Type B pancreatic cell (in vitro differentiated cells): ENCODE measurements around the gene EMX1. TPM values are rescaled to one million over a fixed set of nuclear protein-coding genes. Genes with fewer than 3 reads are reported as not detected.
"Not testable (repeated sequence)": the region's sequence is repeated elsewhere in the genome, so short reads cannot be mapped to it uniquely, and the experiment has no call there.

ENCODE experiments used
- DNase-seq: peaks from one replicate; pipeline ENCODE4 v3.0.0; 2021; ENCODE audit warnings: mixed read lengths; ENCODE audit not compliant: unreplicated experiment; ENCODE audit errors: extremely low spot score
- H3K27ac Mint-ChIP-seq: 2 replicates; pipeline ENCODE4 v1.8.0; 2021; ENCODE audit warnings: mild to moderate bottlenecking, mixed read lengths
- H3K27me3 Mint-ChIP-seq: 2 replicates; pipeline ENCODE4 v1.8.0; 2021; ENCODE audit warnings: mixed read lengths
- H3K36me3 Mint-ChIP-seq: 2 replicates; pipeline ENCODE4 v1.8.0; 2021; ENCODE audit warnings: mixed read lengths
- H3K4me1 Mint-ChIP-seq: one replicate; pipeline ENCODE4 v1.8.0; 2021; ENCODE audit warnings: mixed read lengths; ENCODE audit not compliant: unreplicated experiment
- H3K4me3 Mint-ChIP-seq: 2 replicates; pipeline ENCODE4 v1.8.0; 2021; ENCODE audit warnings: mild to moderate bottlenecking, mixed read lengths
- H3K9me3 Mint-ChIP-seq: 2 replicates; pipeline ENCODE4 v1.8.0; 2021; ENCODE audit warnings: mixed read lengths
- CTCF ChIP-seq: fragments of 200-600 bp; sonication (generic); conservative IDR thresholded peaks from 2 replicates; pipeline ENCODE4 v1.5.0; 2021; ENCODE audit warnings: antibody characterized with exemption, mild to moderate bottlenecking
- total RNA-seq: library from RNA; stranded (reverse); gene quantifications from 2 replicates; pipeline ENCODE4 v1.2.1, GENCODE V29; 2021; ENCODE audit warnings: low replicate concordance

Gene EMX1
- total RNA-seq, 1 donor from 2014 or later, result 0.97 TPM

DNA sequence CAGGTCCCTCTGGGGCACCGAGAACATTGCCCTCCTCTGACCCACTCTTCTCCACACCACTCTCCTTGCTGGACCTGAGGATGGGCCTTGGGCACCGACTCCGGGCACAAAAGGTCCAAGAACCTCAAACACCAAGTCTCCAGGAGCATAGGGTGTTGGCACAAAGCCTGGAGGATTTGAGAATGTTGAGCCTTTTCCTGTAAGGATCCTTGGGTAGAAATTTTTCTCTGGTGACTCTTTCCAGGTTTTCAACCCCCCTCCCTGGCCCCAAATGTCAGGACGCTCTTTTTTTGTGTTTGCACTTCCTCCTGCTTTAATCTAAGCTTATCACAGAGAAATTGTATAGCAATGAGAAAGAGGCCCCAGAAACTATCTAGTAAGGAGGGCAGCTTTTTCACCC, 20.9 kb upstream of the EMX1 start:
- H3K4me1 Mint-ChIP-seq, result no peaks in the 10 kb centered on the region
- peaks cover 66% of the 10 kb centered on the region for H3K27me3 Mint-ChIP-seq
- TF ChIP-seq CTCF, result no peak
- no peak overlapping the region for H3K4me3 Mint-ChIP-seq
- DNase-seq, result no peak
- H3K9me3 Mint-ChIP-seq, result no peaks in the 10 kb centered on the region
- H3K27ac Mint-ChIP-seq, result no peak overlapping the region
- H3K36me3 Mint-ChIP-seq, result no peaks in the 10 kb centered on the region

- Mint-ChIP-seq H3K36me3 (no peaks in the 10 kb centered on the region), H3K27ac (no peak overlapping the region), H3K4me3 (no peak overlapping the region), H3K4me1 (no peaks in the 10 kb centered on the region), H3K9me3 (no peaks in the 10 kb centered on the region), H3K27me3 (peaks cover 82% of the 10 kb centered on the region)
- no peak for DNase-seq
- no peak for TF ChIP-seq CTCF
Observed at GRCh38 chr2:72897785-72898584, 19.3 kb upstream of the EMX1 start.

DNA sequence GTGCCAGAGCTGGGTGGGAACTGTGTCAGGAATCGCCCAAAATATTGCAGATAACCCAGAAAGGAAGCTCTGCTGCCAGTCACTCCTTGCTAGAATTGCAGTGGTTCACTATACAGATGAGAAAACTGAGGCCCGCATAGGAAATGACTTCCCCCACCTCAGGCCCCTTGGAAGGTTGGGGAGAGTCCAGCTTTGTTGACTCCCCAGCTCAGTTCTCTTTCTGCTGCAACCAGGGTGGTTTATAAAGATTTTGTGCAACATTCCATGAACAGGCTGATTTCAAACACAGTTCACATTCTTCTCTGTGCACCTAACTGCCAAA, 18.8 kb upstream of the EMX1 start:
- Mint-ChIP-seq H3K27ac (no peak overlapping the region), H3K4me3 (no peak overlapping the region), H3K4me1 (no peaks in the 10 kb centered on the region), H3K36me3 (no peaks in the 10 kb centered on the region), H3K27me3 (peaks cover 87% of the 10 kb centered on the region), H3K9me3 (no peaks in the 10 kb centered on the region)
- DNase-seq, result no peak
- TF ChIP-seq CTCF, result no peak

GRCh38 chr2:72900191-72900825, 17.0 kb upstream of the EMX1 start:
- Mint-ChIP-seq H3K4me3 (no peak overlapping the region), H3K36me3 (no peaks in the 10 kb centered on the region), H3K27me3 (peaks cover 94% of the 10 kb centered on the region), H3K4me1 (no peaks in the 10 kb centered on the region), H3K9me3 (no peaks in the 10 kb centered on the region), H3K27ac (no peak overlapping the region)
- no peak for TF ChIP-seq CTCF
- no peak for DNase-seq

- H3K4me1 Mint-ChIP-seq, result no peaks in the 10 kb centered on the region
- DNase-seq, result no peak
- H3K9me3 Mint-ChIP-seq, result no peaks in the 10 kb centered on the region
- no peak for TF ChIP-seq CTCF
- no peak overlapping the region for H3K4me3 Mint-ChIP-seq
- no peak overlapping the region for H3K27ac Mint-ChIP-seq
- peaks cover 97% of the 10 kb centered on the region for H3K27me3 Mint-ChIP-seq
- H3K36me3 Mint-ChIP-seq, result peaks cover 4% of the 10 kb centered on the region
Observed at GRCh38 chr2:72901426-72901825, 15.9 kb upstream of the EMX1 start.

- H3K36me3 Mint-ChIP-seq, H3K27ac Mint-ChIP-seq, DNase-seq, H3K4me3 Mint-ChIP-seq, H3K4me1 Mint-ChIP-seq, H3K9me3 Mint-ChIP-seq: not testable (repeated sequence)
- H3K27me3 Mint-ChIP-seq, result peaks cover 96% of the 10 kb centered on the region
Observed at GRCh38 chr2:72907369-72907768, 9.9 kb upstream of the EMX1 start.
